Panc1 (cell line): ENCODE measurements around the gene GREB1L. TPM values are rescaled to one million over a fixed set of nuclear protein-coding genes. Genes with fewer than 3 reads are reported as not detected.

Source experiments
- ATAC-seq: fragments of 200-7000 bp; cut with Tn5 transposase; 2 replicates; pipeline ENCODE4 v1.9.1; 2020; ENCODE audit warnings: mild to moderate bottlenecking, moderate library complexity
- BruUV-seq: library from RNA; stranded (reverse); fragments of 400-500 nt; replicated peaks from 2 replicates; lab custom pipeline; 2021; lab: Mats Ljungman, UMichigan
- CTCF ChIA-PET: fragments of 300-600 bp; sonication (Branson Sonifier 250); formaldehyde crosslinking; loops from one replicate; lab custom pipeline; 2022; ENCODE audit warnings: antibody characterized with exemption; lab: Charles Lee
- POLR2A ChIA-PET: fragments of 300-600 bp; sonication (Branson Sonifier 250); formaldehyde crosslinking; loops from one replicate; lab custom pipeline; 2022; ENCODE audit warnings: antibody characterized with exemption; lab: Charles Lee
- DNase-seq: peaks from one replicate; pipeline ENCODE4 v3.0.0-alpha.2; 2010; ENCODE audit warnings: low read depth, low spot score
- H3K27ac ChIP-seq: 2 replicates; pipeline ENCODE4 v1.5.1; 2011; ENCODE audit warnings: mild to moderate bottlenecking, low read length, inconsistent platforms
- H3K27me3 ChIP-seq: fragments of 200-500 bp; sonication (Bioruptor generic); 2 replicates; pipeline ENCODE4 v1.6.0; 2014; ENCODE audit warnings: low read length, inconsistent platforms; ENCODE audit not compliant: control insufficient read depth, insufficient read depth
- H3K36me3 ChIP-seq: fragments of 200-500 bp; sonication (Bioruptor generic); 2 replicates; pipeline ENCODE4 v1.5.1; 2014; ENCODE audit warnings: inconsistent platforms, mild to moderate bottlenecking, low read length, moderate library complexity; ENCODE audit not compliant: control insufficient read depth, insufficient read depth
- H3K4me1 ChIP-seq: 2 replicates; pipeline ENCODE4 v1.5.1; 2011; ENCODE audit warnings: inconsistent platforms, mild to moderate bottlenecking, low read length, moderate library complexity; ENCODE audit not compliant: control insufficient read depth, insufficient read depth
- H3K4me3 ChIP-seq, 2 experiments: 2 replicates each; pipeline ENCODE4 v1.5.1; 2011 to 2012; ENCODE audit warnings: low read depth in 2 of 2, low read length in 2 of 2, mild to moderate bottlenecking in 2 of 2, inconsistent platforms in 1 of 2, moderate library complexity in 1 of 2
- H3K9me3 ChIP-seq: fragments of 200-500 bp; sonication (Bioruptor generic); 2 replicates; pipeline ENCODE4 v1.5.1; 2014; ENCODE audit warnings: low read depth, mild to moderate bottlenecking, inconsistent platforms, low read length, moderate library complexity; ENCODE audit not compliant: control insufficient read depth, insufficient read depth
- POLR2AphosphoS5 ChIP-seq: IDR thresholded peaks from 2 replicates; pipeline ENCODE4 v1.6.1; 2012; ENCODE audit warnings: mild to moderate bottlenecking, low read depth, low read length, moderate library complexity
- REST ChIP-seq, 2 experiments: IDR thresholded peaks; 2 replicates each; pipeline ENCODE4 v1.6.1; 2011 to 2012; ENCODE audit warnings: low read depth in 2 of 2, control low read depth in 1 of 2, low read length in 1 of 2, mild to moderate bottlenecking in 1 of 2, moderate library complexity in 1 of 2; ENCODE audit not compliant: insufficient read depth in 1 of 2
- SIN3A ChIP-seq: IDR thresholded peaks from 2 replicates; pipeline ENCODE4 v1.6.1; 2012; ENCODE audit warnings: low read depth, mild to moderate bottlenecking, low read length, moderate library complexity, borderline replicate concordance; ENCODE audit not compliant: insufficient read depth
- TCF7L2 ChIP-seq: IDR thresholded peaks from 2 replicates; pipeline ENCODE4 v1.6.1; 2011; ENCODE audit warnings: mild to moderate bottlenecking, low read depth, low read length, inconsistent platforms
- in situ Hi-C: cut with HindIII; loops from 2 replicates; pipeline ENCODE4 v1.10.0; 2016; ENCODE audit warnings: low sequenced_read_pairs, low pct_unique_long_range_greater_than_20kb
- intact Hi-C: fragments of 100-400 bp; cut with micrococcal nuclease; formaldehyde crosslinking; loops from one replicate; pipeline ENCODE4 v1.10.0; 2022; ENCODE audit not compliant: unreplicated experiment
- total RNA-seq: library from RNA; stranded (reverse); gene quantifications from one replicate; pipeline ENCODE4 v1.2.1, GENCODE V29; 2021; ENCODE audit not compliant: unreplicated experiment
- TF ChIP-seq, protein P1 (sequence below): fragments of 450-650 bp; IDR thresholded peaks from 2 replicates; pipeline ENCODE4 v1.5.1; 2017; ENCODE audit warnings: mild to moderate bottlenecking

GREB1L gene
- total RNA-seq, 1 experiment from 2014 or later = 11.0 TPM

GRCh38 chr18:21559195-21559594 is 317.2 kb downstream of the GREB1L start:
- TF ChIP-seq SIN3A (no peak), REST (IDR thresholded peaks at IDR 0.05; ENCODE audit: insufficient read depth in 1 of 2, low read depth in 2 of 2, low read length in 1 of 2) (no peak), TCF7L2 (no peak), POLR2AphosphoS5 (no peak)
- TF ChIP-seq, protein P1, sequence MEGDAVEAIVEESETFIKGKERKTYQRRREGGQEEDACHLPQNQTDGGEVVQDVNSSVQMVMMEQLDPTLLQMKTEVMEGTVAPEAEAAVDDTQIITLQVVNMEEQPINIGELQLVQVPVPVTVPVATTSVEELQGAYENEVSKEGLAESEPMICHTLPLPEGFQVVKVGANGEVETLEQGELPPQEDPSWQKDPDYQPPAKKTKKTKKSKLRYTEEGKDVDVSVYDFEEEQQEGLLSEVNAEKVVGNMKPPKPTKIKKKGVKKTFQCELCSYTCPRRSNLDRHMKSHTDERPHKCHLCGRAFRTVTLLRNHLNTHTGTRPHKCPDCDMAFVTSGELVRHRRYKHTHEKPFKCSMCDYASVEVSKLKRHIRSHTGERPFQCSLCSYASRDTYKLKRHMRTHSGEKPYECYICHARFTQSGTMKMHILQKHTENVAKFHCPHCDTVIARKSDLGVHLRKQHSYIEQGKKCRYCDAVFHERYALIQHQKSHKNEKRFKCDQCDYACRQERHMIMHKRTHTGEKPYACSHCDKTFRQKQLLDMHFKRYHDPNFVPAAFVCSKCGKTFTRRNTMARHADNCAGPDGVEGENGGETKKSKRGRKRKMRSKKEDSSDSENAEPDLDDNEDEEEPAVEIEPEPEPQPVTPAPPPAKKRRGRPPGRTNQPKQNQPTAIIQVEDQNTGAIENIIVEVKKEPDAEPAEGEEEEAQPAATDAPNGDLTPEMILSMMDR = no peak
- CTCF ChIA-PET = no interaction called here
- POLR2A ChIA-PET = no interaction called here
- Histone ChIP-seq H3K4me1 (no peaks in the 10 kb centered on the region), H3K4me3 (no peak overlapping the region), H3K27me3 (no peaks in the 10 kb centered on the region), H3K36me3 (peaks cover 15% of the 10 kb centered on the region; the same call in 1 of the 2 replicates), H3K9me3 (no peaks in the 10 kb centered on the region), H3K27ac (no peak overlapping the region)
- in situ Hi-C loops (no loop called here), intact Hi-C loops (no loop called here)
- DNase-seq (no peak), ATAC-seq (no peak)
- BruUV-seq = TSS peak; percentile 34

DNA sequence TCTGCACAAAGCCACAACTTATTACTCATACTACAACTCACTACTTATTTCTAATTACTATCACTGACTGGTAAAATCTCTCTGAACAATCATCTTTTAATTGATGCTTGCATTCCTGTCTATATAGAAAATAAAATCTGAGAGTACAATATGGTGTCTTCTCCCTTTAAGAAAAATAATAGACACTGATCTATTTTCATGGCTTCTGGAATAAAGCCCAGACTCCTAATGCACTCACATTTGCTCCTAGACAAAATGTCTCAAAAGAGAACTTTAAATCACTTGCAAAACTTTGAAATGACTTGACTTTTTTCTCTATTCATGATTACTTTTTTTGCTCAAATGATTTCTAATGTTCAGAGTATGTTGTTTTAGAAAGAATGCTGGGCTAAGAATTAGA is 329.7 kb downstream of the GREB1L start:
- Histone ChIP-seq H3K27ac (no peak overlapping the region), H3K4me1 (no peaks in the 10 kb centered on the region), H3K27me3 (no peaks in the 10 kb centered on the region), H3K4me3 (no peak overlapping the region), H3K36me3 (peaks cover 35% of the 10 kb centered on the region), H3K9me3 (no peaks in the 10 kb centered on the region)
- no TSS peak for BruUV-seq
- ChIA-PET POLR2A (no interaction called here), CTCF (no interaction called here)
- in situ Hi-C loops (no loop called here), intact Hi-C loops (no loop called here)
- TF ChIP-seq TCF7L2 = no peak
- TF ChIP-seq REST (IDR thresholded peaks at IDR 0.05; ENCODE audit: insufficient read depth in 1 of 2, low read depth in 2 of 2, low read length in 1 of 2) = no peak
- TF ChIP-seq SIN3A = no peak
- TF ChIP-seq, protein P1 = no peak
- TF ChIP-seq POLR2AphosphoS5 = no peak
- ATAC-seq (no peak), DNase-seq (no peak)

Other genes starting within 250 kb of the GREB1L start
- gene ROCK1, start 130.4 kb upstream of the GREB1L start, total RNA-seq = 36.2 TPM